PC-3 (cell line): ENCODE results near the gene MACROH2A2.

Source experiments
- CTCF ChIP-seq: fragments of 300-600 bp; sonication (generic); conservative IDR thresholded peaks from 2 replicates; pipeline ENCODE4 v1.5.1; 2017; ENCODE audit warnings: antibody characterized with exemption, low read depth, mild to moderate bottlenecking, low read length
- EZH2 ChIP-seq: fragments of 300-600 bp; sonication (generic); IDR thresholded peaks from one replicate; pipeline ENCODE4 v1.6.1; 2017; ENCODE audit warnings: antibody characterized with exemption, mild to moderate bottlenecking, low read length; ENCODE audit not compliant: unreplicated experiment
- EZH2phosphoT487 ChIP-seq: fragments of 300-600 bp; sonication (generic); IDR thresholded peaks from 2 replicates; pipeline ENCODE4 v1.6.1; 2018; ENCODE audit warnings: mild to moderate bottlenecking, antibody characterized with exemption, low read length, borderline replicate concordance

- TF ChIP-seq EZH2 (no peak), CTCF (no peak), EZH2phosphoT487 (no peak)
These were observed 38.3 kb downstream of the MACROH2A2 start for GRCh38 chr10:70090951-70091350.
